ENCODE results near the gene RNF186.

GRCh38 chr1:19840228-19840627, 25.1 kb upstream of the RNF186 start:
- no peak for TF ChIP-seq POLR2AphosphoS5 (IDR thresholded peaks at IDR 0.05)
- TF ChIP-seq, protein P1, sequence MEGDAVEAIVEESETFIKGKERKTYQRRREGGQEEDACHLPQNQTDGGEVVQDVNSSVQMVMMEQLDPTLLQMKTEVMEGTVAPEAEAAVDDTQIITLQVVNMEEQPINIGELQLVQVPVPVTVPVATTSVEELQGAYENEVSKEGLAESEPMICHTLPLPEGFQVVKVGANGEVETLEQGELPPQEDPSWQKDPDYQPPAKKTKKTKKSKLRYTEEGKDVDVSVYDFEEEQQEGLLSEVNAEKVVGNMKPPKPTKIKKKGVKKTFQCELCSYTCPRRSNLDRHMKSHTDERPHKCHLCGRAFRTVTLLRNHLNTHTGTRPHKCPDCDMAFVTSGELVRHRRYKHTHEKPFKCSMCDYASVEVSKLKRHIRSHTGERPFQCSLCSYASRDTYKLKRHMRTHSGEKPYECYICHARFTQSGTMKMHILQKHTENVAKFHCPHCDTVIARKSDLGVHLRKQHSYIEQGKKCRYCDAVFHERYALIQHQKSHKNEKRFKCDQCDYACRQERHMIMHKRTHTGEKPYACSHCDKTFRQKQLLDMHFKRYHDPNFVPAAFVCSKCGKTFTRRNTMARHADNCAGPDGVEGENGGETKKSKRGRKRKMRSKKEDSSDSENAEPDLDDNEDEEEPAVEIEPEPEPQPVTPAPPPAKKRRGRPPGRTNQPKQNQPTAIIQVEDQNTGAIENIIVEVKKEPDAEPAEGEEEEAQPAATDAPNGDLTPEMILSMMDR (IDR thresholded peaks at IDR 0.05), result no peak

Data from gastroesophageal sphincter (tissue), 3 donors.